GM19463 (cell line): ENCODE measurements around the gene CXCR1.
"Not testable (repeated sequence)": the region's sequence is repeated elsewhere in the genome, so short reads cannot be mapped to it uniquely, and the experiment has no call there.

Experiments
- ATAC-seq: cut with Tn5 transposase; IDR thresholded peaks from one replicate; pipeline ENCODE4 v1.9.1; 2021; ENCODE audit warnings: mild to moderate bottlenecking, moderate library complexity; ENCODE audit not compliant: unreplicated experiment

The CXCR1 gene

DNA sequence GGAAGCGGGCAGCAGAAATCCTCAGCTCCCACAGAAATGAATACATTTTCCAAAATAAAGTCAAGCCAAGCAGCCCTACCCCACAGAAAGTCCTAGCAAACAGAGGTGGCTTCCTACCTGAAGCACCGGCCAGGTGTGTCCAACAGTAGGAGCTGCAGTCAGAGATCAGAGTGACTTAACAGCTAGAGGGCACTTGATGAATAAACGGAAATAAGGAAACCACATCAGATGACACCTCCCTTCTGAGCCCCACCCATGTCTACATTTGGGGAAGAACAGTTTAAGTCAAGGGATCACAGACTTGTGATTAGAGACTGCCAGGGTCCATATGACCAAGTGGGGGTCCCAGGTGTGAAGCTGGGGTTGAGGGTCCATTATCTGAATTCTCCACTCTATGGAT is at the start of gene CXCR1:
TSS of gene CXCR1 (minus strand) at position 172 of the 400 bp plus-strand sequence. CDS start 1,751 bp downstream, outside the sequence.
- ATAC-seq: no peak

DNA sequence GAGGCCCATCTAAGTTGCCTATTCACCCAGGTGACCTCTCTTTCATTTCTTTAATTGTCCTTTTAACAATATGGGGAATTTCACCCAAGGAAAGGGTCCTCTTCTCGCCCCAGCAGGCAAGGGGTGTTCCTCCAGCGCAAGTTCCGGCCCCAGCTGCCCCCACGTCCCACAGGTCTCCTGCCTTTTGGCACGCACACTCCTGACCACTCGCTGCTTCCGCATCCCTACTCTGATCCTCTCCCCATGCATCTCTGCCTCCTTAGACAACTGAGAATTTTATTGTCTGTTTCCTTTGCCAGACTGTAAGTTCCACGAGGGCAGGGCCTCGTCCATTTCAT is 49.5 kb upstream of the CXCR1 start:
- ATAC-seq: no peak

DNA sequence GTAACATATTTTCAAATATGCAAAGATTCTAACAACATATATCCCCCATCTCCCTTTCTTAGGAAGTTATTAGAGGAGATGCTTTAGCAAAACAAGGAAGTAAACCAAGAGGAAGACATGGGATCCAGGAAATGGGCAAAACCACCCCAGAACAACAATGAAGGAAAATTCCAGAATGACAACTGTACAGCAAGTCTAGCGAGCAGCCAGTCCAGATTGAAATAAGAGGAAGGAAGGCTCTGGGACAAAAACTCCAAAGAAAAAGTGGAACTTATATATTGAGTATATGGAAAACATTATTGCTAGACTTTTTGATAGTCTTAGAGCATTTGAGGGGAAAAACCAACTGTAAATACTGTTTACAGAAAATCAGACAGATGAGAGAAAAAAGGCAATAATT is 47.4 kb upstream of the CXCR1 start:
- no peak for ATAC-seq

DNA sequence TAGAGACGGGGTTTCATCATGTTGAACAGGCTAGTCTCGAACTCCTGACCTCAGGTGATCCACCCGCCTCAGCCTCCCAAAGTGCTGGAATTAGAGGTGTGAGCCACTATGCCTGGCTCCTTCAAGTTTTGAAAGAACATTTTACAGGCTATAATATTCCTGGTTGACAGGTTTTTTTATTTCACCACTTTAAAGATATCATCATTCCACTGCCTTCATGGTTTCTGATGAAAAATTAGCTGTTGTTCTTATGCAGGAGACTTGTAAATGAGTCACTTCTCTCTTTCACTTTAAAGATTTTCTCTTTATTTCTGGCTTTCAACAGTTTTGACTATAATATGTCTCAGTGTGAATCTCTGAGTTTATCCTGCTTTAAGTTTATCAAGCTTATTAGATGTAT is 42.3 kb upstream of the CXCR1 start:
- ATAC-seq: no peak

DNA sequence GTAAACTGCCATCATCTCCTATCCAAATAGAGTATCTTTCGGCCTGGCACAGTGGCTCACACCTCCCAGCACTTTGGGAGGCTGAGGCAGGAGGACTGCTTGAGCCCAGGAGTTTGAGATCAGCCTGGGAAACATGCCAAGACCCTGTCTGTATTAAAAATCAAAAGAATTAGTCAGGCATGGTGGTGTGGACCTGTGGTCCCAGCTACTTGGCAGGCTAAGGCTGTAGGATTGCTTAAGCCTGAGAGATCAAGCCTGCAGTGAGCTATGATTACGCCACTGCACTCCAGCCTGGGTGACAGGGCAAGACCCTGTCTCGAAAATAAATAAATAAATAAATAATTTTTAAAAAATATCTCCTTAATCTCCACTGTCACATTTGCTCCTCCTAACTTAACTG is 35.5 kb upstream of the CXCR1 start:
- no peak for ATAC-seq

DNA sequence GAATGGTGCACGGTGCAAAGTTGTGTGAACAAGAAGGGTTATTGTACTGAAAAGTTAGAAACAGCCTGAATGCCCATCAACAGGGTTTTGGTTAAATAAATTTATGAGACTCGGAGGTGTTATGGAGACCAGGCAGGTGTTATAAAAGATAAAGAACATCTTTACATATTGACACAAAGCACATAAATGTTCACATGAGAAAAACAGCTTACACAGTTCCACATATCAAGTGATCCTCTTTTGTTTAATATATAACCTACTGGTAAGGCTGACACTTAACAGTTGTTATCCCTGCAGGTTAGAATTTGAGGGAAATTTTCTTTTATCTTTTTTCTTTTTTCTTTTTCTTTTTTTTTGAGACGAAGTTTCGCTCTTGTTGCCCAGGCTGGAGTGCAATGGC is 30.2 kb upstream of the CXCR1 start:
- ATAC-seq: no peak

DNA sequence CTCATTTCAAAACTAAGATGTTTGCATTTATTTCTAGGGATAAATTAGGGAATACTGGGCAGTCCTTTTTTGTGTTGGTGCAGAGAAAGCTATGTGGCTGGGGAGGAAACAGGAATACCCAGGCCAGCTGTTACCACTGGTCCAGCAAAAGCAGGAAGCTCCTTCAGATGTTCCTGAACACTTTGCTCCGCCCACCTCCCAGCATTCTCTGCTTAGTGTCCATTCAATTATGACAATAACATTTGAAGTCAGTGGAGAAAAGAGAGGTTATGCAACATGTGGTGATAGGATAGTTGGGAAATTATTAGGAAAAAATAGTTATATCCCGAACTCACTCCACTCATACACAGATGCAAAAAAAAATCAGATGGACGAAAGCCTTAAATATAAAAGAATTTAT is 28.1 kb upstream of the CXCR1 start:
- no peak for ATAC-seq

DNA sequence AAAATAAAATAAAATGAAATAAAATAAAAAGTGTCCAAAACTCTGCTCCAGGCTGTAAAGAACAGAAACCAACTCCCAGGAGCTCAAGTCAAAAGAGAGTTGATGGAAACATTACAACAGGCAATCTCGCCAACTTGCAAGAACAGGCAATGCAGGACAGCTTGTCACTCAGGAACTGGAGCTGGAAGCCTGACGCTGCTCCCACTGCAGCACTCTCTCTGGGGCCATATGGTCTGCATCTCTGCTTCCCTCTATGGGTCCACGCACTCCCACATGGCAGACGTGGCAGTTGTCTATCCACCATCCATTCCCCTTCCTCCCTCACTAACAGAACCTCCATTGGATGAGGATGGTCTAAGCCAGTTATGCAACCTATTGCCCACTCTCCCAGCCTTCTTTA is 26.9 kb upstream of the CXCR1 start:
- ATAC-seq: no peak

DNA sequence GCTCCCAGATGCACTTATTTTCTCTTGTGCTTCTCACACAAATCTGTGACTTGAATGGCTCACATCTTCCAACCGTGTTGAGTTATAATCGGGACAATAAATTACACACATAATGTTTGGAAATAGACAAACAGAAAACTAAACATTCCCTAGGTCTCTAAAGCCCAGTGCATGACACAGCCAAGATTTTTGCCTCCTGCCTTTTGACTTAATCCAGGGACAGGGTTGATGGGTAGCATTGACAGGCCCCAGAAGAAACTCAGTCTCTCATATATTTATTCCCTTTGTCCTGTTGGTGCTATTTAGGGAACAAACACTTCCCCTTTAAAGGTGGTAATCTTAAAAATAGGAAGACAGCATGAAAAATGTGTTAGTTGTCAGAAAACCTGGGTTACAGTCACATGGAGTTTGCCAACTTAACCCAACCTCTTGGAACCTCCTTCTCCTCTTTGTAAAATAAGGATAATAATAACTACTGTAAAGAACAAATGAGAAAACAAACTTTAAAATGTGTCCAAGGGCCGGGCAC is 26.2 kb upstream of the CXCR1 start:
- no peak for ATAC-seq

DNA sequence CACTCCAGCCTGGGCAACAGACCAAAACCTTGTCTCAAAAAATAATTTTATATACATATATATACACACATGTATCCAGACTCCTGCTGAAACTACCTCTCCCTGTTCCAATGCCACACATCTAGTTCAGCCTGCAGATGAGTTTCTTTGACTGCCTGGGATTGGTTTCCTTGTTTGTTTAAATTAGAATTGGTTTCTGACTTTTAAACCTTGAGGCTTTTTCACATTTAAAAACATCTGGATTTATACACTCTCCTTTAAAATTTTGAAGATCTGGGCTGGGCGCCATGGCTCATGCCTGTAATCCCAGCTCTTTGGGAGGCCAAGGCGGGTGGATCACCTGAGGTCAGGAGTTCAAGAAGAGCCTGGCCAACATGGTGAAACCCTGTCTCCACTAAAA is 21.8 kb upstream of the CXCR1 start:
- ATAC-seq: no peak

DNA sequence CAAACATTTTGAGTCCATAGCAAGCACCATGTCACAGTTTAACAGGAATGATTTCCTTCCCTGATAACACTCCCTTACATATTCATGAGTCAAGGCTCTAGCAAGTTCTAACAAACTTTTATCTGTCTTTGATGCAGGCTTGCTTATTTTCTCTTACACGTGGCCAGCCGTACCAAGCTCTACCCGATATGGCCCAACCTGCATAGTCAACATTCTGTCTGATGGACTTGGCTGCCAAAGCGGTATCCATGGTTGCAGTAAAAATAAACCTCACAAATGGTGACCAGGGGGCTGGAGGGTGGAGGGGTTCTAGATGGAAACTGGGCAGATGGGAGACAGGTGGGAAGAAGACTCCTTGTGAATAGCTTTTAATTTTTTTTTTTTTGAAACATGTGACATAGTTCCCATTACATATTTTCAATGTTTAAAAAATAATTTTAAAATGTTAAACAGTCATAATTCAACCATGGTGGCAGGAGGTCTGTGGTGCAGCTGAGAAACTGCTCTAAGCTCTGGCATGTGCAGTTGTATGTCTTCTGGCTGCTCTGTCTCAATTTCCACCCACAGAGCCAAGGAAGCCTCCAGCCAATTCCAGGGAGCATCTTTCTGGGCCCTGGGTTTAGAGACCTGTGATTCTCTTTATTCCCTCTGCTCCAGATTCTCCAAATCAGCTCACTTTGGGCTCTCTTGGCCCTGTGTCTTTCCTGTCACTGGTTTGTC is 20.7 kb upstream of the CXCR1 start:
- no peak for ATAC-seq

DNA sequence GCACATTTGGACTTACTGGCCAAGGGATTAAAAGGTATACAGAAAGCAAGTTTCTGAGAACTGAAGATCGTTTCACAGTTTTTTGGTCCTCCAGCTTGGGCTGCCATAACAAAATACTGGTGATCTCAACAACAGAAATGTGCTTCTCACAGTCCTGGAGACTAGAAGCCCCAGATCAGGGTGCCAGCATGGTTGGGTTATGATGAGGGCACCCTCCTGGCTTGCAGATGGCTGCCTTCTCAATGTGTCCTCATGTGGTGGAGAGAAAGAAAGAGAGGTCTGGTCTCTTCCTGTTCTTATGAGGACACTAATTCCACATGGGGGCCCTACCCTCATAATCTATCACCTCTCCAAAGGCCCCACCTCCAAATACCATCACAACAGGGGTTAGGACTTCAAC is 20.1 kb upstream of the CXCR1 start:
- ATAC-seq: no peak

DNA sequence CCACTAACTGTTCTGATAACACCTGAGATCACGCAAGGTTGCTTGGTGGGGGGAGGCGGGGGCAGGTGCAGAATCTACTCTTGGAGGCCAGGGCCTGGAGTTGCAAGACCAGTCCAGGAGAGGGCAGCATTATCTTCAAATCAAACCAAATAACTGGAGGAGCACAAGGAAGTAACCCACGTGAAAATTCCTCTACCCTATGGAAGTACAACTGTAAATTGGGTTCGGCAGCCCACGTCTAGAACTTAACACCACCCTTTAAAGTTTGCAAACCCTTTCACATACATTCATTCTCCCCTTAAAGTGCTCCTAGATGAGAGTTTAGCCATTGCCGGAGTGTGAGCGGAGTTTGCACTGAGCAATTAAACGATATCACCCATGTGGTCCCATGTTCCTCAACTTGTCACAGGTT is 19.6 kb upstream of the CXCR1 start:
- ATAC-seq: no peak

DNA sequence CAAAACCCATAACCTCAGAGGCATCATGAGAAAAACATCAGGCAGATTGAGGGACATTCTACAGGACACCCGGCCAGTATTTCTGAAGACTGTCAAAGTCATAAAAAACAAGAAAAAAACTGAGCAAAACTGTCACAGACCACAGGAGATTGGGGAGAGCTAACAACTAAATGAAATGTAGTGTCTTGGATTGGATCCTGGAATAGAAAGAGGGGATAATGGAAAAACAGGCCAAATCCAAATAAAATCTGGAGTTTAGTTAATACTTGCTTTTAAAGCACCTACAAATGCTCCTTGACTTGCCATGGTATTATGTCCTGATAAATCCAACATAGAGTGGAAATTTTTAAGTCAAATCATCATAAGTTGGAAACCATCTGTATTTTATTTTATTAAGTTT is 17.6 kb upstream of the CXCR1 start:
- no peak for ATAC-seq

DNA sequence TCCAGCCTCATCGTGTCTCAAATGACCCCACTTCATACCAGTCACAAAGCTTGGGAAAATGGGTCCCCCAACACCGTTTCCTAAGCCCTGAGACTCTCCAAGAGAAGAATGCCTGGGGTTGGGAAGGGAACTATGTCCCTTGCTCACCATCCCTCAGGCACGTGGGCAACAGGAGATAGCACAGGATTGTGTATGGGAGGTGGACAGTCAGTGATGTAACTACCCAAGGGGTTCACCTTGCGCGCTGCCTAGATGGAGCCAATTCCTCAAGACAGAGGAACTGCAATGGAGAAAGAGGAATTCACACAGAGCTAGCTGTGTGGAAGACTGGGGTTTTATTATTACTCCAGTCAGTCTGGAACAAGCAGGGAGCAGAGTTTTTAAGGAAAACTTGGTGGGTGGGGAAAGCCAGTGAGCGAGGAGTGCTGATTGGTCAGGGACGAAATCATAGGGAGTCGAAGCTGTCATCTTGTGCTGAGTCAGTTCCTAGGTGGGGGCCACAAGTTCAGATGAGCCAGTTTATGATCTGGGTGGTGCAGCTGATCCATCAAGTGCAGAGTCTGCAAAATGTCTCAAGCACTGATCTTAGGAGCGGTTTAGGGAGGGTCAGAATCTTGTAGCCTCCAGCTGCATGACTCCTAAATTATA is 13.8 kb upstream of the CXCR1 start:
- no peak for ATAC-seq

DNA sequence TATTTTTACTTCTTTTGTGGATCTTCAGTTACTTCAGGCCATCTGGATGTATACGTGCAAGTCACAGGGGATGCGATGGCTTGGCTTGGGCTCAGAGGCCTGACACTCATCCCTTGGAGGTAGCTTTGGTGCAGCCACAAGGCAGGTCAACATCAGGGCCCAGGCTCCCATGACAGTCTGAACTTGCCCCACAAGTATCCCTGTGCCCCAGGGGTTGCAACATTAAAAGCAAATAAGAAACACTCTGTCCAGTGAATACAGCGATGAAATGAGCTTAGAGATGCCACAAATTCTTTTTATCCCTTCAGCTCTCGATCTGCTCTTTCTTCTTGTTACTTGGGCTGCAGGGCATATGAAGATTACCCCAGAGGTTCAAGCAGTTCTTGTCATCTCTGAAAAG is 13.0 kb upstream of the CXCR1 start:
- no peak for ATAC-seq

DNA sequence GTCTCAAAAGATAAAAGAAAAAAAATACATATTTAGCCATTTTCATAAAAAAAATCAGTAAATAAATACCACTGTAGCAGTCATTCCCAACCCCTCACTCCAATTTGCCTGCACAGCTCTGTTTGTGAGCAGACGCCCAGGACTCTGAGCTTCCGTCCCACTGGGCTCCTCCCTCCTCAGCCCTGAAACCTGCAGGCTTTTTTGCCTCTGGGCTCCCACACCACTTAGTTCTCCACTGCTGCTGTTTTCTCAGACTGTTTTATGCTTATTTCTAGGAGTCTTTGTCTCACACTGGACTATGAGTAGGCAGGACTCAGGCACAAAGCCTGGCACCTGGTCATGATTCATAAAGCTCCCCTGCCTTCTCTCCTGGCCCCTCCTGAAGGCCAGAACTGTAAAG is 6.1 kb upstream of the CXCR1 start:
- no peak for ATAC-seq

DNA sequence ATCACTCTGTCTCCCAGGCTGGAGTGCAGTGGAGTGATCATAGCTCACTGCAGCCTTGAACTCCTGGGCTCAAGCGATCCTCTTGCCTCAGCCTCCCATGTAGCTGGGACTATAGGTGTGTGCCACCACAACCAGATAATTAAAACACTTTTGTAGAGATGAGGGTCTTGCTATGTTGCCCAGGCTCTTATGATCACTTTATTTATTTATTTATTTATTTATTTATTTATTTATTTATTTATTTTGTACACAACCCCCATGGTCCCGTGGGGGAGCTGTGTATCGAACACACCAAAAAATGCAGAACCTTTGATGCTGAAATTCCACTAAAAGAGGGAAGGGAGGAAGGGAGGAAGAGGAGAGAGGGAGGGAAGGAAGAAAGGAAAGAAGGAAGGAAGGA is 5.0 kb upstream of the CXCR1 start:
- ATAC-seq: not testable (repeated sequence)

DNA sequence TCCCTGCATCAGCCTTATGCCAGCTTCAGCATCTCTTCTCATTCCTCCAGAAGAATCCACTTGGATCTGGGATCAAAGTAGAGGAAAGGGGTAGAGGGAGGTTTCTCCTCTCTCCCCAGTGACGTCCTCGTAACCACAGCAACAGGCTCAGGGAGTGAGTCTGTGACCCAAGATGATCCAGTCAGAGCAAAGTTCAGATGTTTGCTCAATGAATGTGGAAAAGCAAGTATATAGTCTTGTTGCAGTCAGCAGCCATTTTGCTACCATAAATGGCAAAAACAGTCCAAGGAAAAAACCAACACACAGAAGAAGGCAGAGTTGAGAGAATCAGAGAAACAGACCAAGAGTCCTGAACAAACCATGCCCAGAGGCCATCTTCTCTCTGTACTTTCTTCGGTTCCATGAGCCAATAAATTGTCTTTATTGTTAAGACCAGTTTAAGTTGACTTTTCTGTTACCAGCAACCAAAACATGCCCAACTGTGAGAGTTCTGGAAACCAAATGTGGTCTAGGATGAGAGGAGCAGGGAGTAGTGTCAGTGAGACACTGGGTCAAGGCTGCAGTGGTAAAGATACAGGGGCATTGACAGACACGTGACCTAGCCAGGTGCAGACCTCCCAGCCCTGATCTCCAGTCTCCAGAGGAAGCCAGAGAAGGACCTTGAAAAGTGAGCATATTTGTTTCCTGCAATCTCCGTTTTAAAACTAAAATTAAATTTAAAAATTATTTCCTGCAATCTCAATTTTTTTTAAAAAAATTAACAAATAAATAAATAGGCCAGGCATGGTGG is 3.2 kb upstream of the CXCR1 start:
- ATAC-seq: no peak

DNA sequence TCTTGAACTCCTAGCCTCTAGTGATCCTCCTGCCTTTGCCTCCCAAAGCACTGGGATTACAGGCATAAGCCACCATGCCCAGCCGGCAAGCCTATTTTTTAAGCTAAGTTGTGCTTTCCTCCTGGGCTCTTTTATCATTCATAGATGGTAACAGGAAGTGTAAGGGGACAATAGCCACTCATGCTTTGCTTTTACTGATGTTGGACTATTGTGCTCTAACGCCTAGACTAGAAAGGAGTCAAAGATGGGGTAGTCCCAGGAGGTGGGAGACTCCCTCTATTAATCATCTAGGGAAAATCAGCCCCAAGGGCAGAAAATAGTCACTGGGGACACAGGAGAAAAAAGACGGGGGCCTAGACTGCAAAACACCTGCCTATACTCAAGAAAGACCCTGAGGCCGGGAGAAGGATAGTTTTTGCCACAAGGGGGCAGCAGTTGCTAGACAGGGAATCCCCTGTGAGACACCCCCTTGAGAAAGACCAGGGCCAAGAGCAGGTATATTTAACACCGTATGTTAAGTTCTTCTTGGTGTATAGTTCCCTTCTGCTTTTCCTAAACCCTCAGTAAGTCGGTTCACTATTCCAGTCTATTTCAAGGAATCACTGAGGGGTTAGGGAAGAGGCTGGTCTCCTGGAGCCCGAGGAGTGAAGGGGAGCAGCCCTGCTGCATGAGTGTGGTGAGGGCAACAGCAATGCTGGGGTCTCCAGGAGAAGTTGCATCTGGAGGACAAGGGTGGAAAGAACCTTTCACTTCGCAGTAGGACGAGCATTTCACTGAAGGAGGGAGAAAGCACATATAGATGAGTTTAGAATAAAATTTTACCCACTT is 2.1 kb upstream of the CXCR1 start:
- ATAC-seq: no peak

DNA sequence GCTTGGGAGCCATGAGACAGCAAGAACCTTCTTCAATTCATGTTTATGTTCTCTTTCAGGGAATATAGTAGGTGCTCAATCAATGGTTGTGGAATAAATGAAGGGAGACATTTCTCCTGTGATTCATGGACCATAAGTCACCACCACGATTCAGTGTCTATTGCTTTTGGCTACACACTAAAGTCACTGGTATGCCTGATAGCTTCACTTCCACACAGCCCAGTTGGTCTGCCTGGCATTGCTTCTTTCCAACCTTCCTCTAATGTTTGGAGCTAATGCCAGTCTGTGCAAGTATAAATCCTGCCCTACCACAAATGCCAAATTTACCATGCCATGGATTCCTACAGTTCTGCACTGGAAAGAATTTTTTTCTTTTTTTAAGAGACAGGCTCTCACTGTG is 1.3 kb upstream of the CXCR1 start:
- no peak for ATAC-seq
